ENCODE results near the gene ANKRD10. TPM values are rescaled to one million over a fixed set of nuclear protein-coding genes. Genes with fewer than 3 reads are reported as not detected.
A peak's percentile ranks its signal among the peaks of the same experiment; 100 is the strongest.

The ANKRD10 gene
- total and polyA plus RNA-seq, 2 donors from 2014 or later = 64.9 to 159 TPM

DNA sequence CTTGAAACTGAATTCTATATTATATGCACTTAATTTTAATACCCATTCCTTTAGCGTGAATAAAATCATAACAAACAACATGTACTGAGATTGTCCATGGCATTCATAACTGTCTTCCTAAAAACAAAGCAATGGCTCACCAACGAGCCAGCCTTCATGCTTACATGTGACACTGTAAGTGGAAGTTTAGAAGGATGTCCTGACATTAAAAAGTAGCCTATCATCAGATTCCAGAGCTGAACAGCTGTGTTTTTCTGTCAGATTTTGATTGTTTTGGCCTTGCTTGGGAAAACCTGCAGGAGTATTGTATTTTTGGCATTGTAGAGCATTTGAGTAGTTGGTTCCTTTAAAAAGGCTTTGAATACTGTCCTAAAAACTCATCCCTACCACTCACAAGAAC is 21.3 kb downstream of the ANKRD10 start:
- H3K4me3 ChIP-seq (ENCODE audit: low read length in 3 of 3) = no peak overlapping the region
- FAIRE-seq = no peak
- DNase-seq = no peak
- no peaks in the 10 kb centered on the region for H3K9me3 ChIP-seq (ENCODE audit: control insufficient read depth in 2 of 3, insufficient read depth in 1 of 3, low read length in 3 of 3)
- H3K4me1 ChIP-seq (ENCODE audit: control insufficient read depth in 2 of 3, insufficient read depth in 2 of 3, low read depth in 1 of 3, low read length in 3 of 3) = peaks cover 0 to 4% (median 0%) of the 10 kb centered on the region in 3 donors
- no peak overlapping the region for H3K27ac ChIP-seq (ENCODE audit: low read depth in 2 of 2, low read length in 2 of 2)
- H3K36me3 ChIP-seq (ENCODE audit: control insufficient read depth in 2 of 3, insufficient read depth in 3 of 3, low read length in 3 of 3) = peaks cover 0 to 11% (median 0%) of the 10 kb centered on the region in 3 donors
- no peak for TF ChIP-seq CTCF (IDR thresholded peaks at IDR 0.05; ENCODE audit: borderline replicate concordance, extremely low read depth, insufficient read depth)
- intact Hi-C loops (cut with DNase I) = no loop called here
- H3K9ac ChIP-seq (ENCODE audit: low read length in 3 of 3) = no peak overlapping the region
- no peaks in the 10 kb centered on the region for H3K27me3 ChIP-seq (ENCODE audit: control insufficient read depth, insufficient read depth, low read length)

- Histone ChIP-seq H3K4me3 (ENCODE audit: low read length in 3 of 3) (no peak overlapping the region), H3K27me3 (ENCODE audit: control insufficient read depth, insufficient read depth, low read length) (no peaks in the 10 kb centered on the region), H3K36me3 (ENCODE audit: control insufficient read depth in 2 of 3, insufficient read depth in 3 of 3, low read length in 3 of 3) (peaks cover 0 to 11% (median 0%) of the 10 kb centered on the region in 3 donors), H3K27ac (ENCODE audit: low read depth in 2 of 2, low read length in 2 of 2) (no peak overlapping the region), H3K9me3 (ENCODE audit: control insufficient read depth in 2 of 3, insufficient read depth in 1 of 3, low read length in 3 of 3) (no peaks in the 10 kb centered on the region), H3K9ac (ENCODE audit: low read length in 3 of 3) (no peak overlapping the region), H3K4me1 (ENCODE audit: control insufficient read depth in 2 of 3, insufficient read depth in 2 of 3, low read depth in 1 of 3, low read length in 3 of 3) (peaks cover 0 to 15% (median 0%) of the 10 kb centered on the region in 3 donors)
- intact Hi-C loops (cut with DNase I) = no loop called here
- no peak for FAIRE-seq
- no peak for TF ChIP-seq CTCF (IDR thresholded peaks at IDR 0.05; ENCODE audit: borderline replicate concordance, extremely low read depth, insufficient read depth)
- no peak for DNase-seq
These were observed 24.3 kb downstream of the ANKRD10 start for GRCh38 chr13:110890279-110891165.

DNA sequence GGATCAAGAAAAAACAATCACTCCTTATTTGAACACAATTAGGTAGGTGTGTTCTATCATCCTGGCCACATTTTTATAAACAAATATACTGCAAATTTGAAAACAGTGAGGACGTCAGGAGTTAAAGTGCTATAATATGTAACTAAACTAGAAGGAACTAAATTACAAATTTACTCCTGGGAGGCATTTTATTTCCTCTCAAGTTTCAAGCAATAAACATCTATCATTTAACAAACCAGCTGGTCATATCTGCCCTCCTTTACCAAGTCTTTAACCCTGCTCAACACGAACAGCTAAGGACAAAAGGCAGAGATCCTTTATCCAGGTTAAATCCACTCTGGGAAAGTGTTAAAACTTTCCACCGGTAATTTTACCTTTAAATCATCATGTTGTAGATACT is 26.5 kb downstream of the ANKRD10 start:
- Histone ChIP-seq H3K4me3 (ENCODE audit: low read length in 3 of 3) (no peak overlapping the region), H3K9ac (ENCODE audit: low read length in 3 of 3) (no peak overlapping the region), H3K27ac (ENCODE audit: low read depth in 2 of 2, low read length in 2 of 2) (peak overlapping the region; percentile 54 to 65), H3K27me3 (ENCODE audit: control insufficient read depth, insufficient read depth, low read length) (no peaks in the 10 kb centered on the region), H3K4me1 (ENCODE audit: control insufficient read depth in 2 of 3, insufficient read depth in 2 of 3, low read depth in 1 of 3, low read length in 3 of 3) (peaks cover 0 to 15% (median 0%) of the 10 kb centered on the region in 3 donors), H3K36me3 (ENCODE audit: control insufficient read depth in 2 of 3, insufficient read depth in 3 of 3, low read length in 3 of 3) (peaks cover 0 to 8% (median 0%) of the 10 kb centered on the region in 3 donors), H3K9me3 (ENCODE audit: control insufficient read depth in 2 of 3, insufficient read depth in 1 of 3, low read length in 3 of 3) (no peaks in the 10 kb centered on the region)
- FAIRE-seq = no peak
- DNase-seq = no peak
- intact Hi-C loops (cut with DNase I) = no loop called here
- TF ChIP-seq CTCF (IDR thresholded peaks at IDR 0.05; ENCODE audit: borderline replicate concordance, extremely low read depth, insufficient read depth) = no peak
